Tibial artery (tissue), 4 donors: Measurements from ENCODE around the gene HACE1.
A peak's percentile ranks its signal among the peaks of the same experiment; 100 is the strongest.
"Not testable (repeated sequence)": the region's sequence is repeated elsewhere in the genome, so short reads cannot be mapped to it uniquely, and the experiment has no call there.

ENCODE experiments used
- DNase-seq, 2 donors: peaks; one replicate each; pipeline ENCODE4 v3.0.0-alpha.2; 2019
- H3K27ac ChIP-seq, 2 donors: fragments of 200-600 bp; sonication (generic) in 1 of 2; 1 replicate in 1 of 2; 2 replicates in 1 of 2; pipeline ENCODE4 v1.5.1; 2018 to 2019; ENCODE audit warnings: mild to moderate bottlenecking in 1 of 2
- H3K27me3 ChIP-seq, 2 donors: fragments of 200-600 bp; sonication (generic) in 1 of 2; one replicate each; pipeline versions ENCODE4 v1.5.1 to v1.6.0; 2016 to 2019
- H3K36me3 ChIP-seq, 3 donors: fragments of 200-600 bp; sonication (generic) in 2 of 3; one replicate each; pipeline ENCODE4 v1.5.1; 2016 to 2019; ENCODE audit warnings: mild to moderate bottlenecking in 2 of 3
- H3K4me1 ChIP-seq, 4 donors: fragments of 200-600 bp; sonication (generic) in 2 of 4; 1 replicate in 3 of 4; 2 replicates in 1 of 4; pipeline ENCODE4 v1.5.1; 2016 to 2019
- H3K4me3 ChIP-seq, 2 donors: fragments of 200-600 bp; sonication (generic) in 1 of 2; 1 replicate in 1 of 2; 2 replicates in 1 of 2; pipeline ENCODE4 v1.5.1; 2018 to 2019; ENCODE audit warnings: mild to moderate bottlenecking in 2 of 2
- H3K9me3 ChIP-seq, 3 donors: fragments of 200-600 bp; sonication (generic) in 1 of 3; one replicate each; pipeline ENCODE4 v1.5.1; 2016 to 2019
- CTCF ChIP-seq, 2 experiments: fragments of 200-600 bp in 1 of 2; fragments of 450-650 bp in 1 of 2; IDR thresholded peaks; one replicate each; pipeline ENCODE4 v1.5.1; 2017 to 2019; ENCODE audit warnings: antibody characterized with exemption in 2 of 2, mild to moderate bottlenecking in 1 of 2, moderate library complexity in 1 of 2
- intact Hi-C: fragments of 100-400 bp; cut with DNase I; formaldehyde crosslinking; loops from one replicate; pipeline ENCODE4 v1.15.0; 2023; ENCODE audit warnings: low total_unique reads

HACE1 gene

GRCh38 chr6:104862456-104862855 is 2.7 kb upstream of the HACE1 start:
- H3K9me3 ChIP-seq, result no peaks in the 10 kb centered on the region
- H3K27ac ChIP-seq, result no peak overlapping the region
- no peaks in the 10 kb centered on the region for H3K27me3 ChIP-seq
- TF ChIP-seq CTCF (IDR thresholded peaks at IDR 0.05), result no peak
- no peaks in the 10 kb centered on the region for H3K36me3 ChIP-seq
- no peak for DNase-seq
- intact Hi-C loops, result no loop called here
- peaks cover 0 to 14% (median 6%) of the 10 kb centered on the region in 4 donors for H3K4me1 ChIP-seq
- H3K4me3 ChIP-seq, result no peak overlapping the region

- H3K27me3 ChIP-seq, result no peaks in the 10 kb centered on the region
- no peaks in the 10 kb centered on the region for H3K36me3 ChIP-seq
- no peak for DNase-seq
- peak overlapping the region; percentile 76 to 80 for H3K27ac ChIP-seq
- intact Hi-C loops, result no loop called here
- no peaks in the 10 kb centered on the region for H3K9me3 ChIP-seq
- TF ChIP-seq CTCF (IDR thresholded peaks at IDR 0.05), result no peak
- peak overlapping the region; percentile 70 to 72 for H3K4me3 ChIP-seq
- peaks cover 0 to 16% (median 6%) of the 10 kb centered on the region in 4 donors for H3K4me1 ChIP-seq
These were observed 502 bp upstream of the HACE1 start for GRCh38 chr6:104860221-104860620.

GRCh38 chr6:104858642-104859041 is 1.1 kb downstream of the HACE1 start:
- Histone ChIP-seq H3K9me3 (no peaks in the 10 kb centered on the region), H3K27me3 (no peaks in the 10 kb centered on the region), H3K27ac (peak overlapping the region in 1 of 2 donors; percentile 76), H3K4me1 (peaks cover 0 to 16% (median 6%) of the 10 kb centered on the region in 4 donors), H3K4me3 (peak overlapping the region; percentile 70 to 72), H3K36me3 (no peaks in the 10 kb centered on the region)
- intact Hi-C loops, result no loop called here
- TF ChIP-seq CTCF (IDR thresholded peaks at IDR 0.05), result no peak
- no peak for DNase-seq

DNA sequence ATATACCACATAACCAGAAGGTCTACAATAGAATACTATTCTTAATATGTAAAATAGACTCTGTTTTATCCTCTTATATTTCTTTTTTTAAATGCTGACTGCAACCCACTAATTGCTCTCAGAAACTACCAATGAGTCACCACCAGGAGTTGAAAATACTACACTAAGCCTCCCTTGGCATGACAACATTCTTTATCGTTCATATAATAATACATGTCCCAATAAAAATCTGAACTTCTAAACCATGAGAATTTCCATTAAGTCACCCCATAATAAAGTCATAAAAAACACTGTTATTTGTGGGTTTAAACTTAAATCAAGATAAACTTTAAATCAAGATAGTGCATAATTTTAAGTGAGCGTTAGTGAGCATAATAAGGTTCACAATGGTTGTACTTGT is 4.2 kb downstream of the HACE1 start:
- TF ChIP-seq CTCF (IDR thresholded peaks at IDR 0.05), result peak in 1 of 2 experiments; percentile 5
- intact Hi-C loops, result no loop called here
- DNase-seq, result no peak
- peaks cover 0 to 9% (median 8%) of the 10 kb centered on the region in 3 donors for H3K36me3 ChIP-seq
- H3K9me3 ChIP-seq, result no peaks in the 10 kb centered on the region
- no peak overlapping the region for H3K27ac ChIP-seq
- no peak overlapping the region for H3K4me3 ChIP-seq
- no peaks in the 10 kb centered on the region for H3K27me3 ChIP-seq
- H3K4me1 ChIP-seq, result peaks cover 0 to 16% (median 6%) of the 10 kb centered on the region in 4 donors

GRCh38 chr6:104847721-104848120 is 12.0 kb downstream of the HACE1 start:
- intact Hi-C loops, H3K4me1 ChIP-seq, H3K27me3 ChIP-seq, H3K9me3 ChIP-seq, H3K27ac ChIP-seq, DNase-seq, H3K4me3 ChIP-seq: not testable (repeated sequence)
- H3K36me3 ChIP-seq, result peaks cover 0 to 54% (median 25%) of the 10 kb centered on the region in 3 donors

GRCh38 chr6:104843229-104843628 is 16.5 kb downstream of the HACE1 start:
- no peak overlapping the region for H3K4me3 ChIP-seq
- TF ChIP-seq CTCF (IDR thresholded peaks at IDR 0.05), result no peak
- H3K36me3 ChIP-seq, result peaks cover 0 to 47% (median 21%) of the 10 kb centered on the region in 3 donors
- peaks cover 0 to 9% (median 3%) of the 10 kb centered on the region in 4 donors for H3K4me1 ChIP-seq
- DNase-seq, result no peak
- no peaks in the 10 kb centered on the region for H3K9me3 ChIP-seq
- no peak overlapping the region for H3K27ac ChIP-seq
- H3K27me3 ChIP-seq, result no peaks in the 10 kb centered on the region
- intact Hi-C loops, result no loop called here
